Urinary bladder (tissue), 4 donors: Measurements from ENCODE around the gene TINCR. TPM values are rescaled to one million over a fixed set of nuclear protein-coding genes. Genes with fewer than 3 reads are reported as not detected.

Source experiments
- DNase-seq: peaks from one replicate; pipeline ENCODE4 v3.0.0-alpha.2; 2015; ENCODE audit errors: extremely low spot score
- H3K27ac ChIP-seq: one replicate; pipeline ENCODE4 v1.5.1; 2013; ENCODE audit warnings: low read depth, mild to moderate bottlenecking, moderate library complexity
- H3K36me3 ChIP-seq: one replicate; pipeline ENCODE4 v1.6.1; 2013; ENCODE audit warnings: mild to moderate bottlenecking, moderate library complexity; ENCODE audit not compliant: insufficient read depth
- H3K4me1 ChIP-seq: one replicate; pipeline ENCODE4 v1.6.1; 2013; ENCODE audit warnings: mild to moderate bottlenecking, moderate library complexity; ENCODE audit not compliant: insufficient read depth
- H3K4me3 ChIP-seq: one replicate; pipeline ENCODE4 v1.5.1; 2013; ENCODE audit warnings: low read depth, low read length
- WGBS: extraction: QIAGEN DNeasy Blood & Tissue Kit; methylation state at CpG from one replicate; pipeline ENCODE4 v1.1.7; 2013; 5-methylcytosine and 5-hydroxymethylcytosine counted together
- polyA plus RNA-seq: library from polyadenylated mRNA; stranded (reverse); fragments of 200-250 nt; gene quantifications from one replicate; pipeline ENCODE4 v1.2.3, GENCODE V29; 2013
- small RNA-seq: library from RNA; depleted of rRNA; stranded (forward); fragments of <200 nt; gene quantifications from one replicate; pipeline ENCODE3, GENCODE V24; 2014
- total RNA-seq: library from RNA; depleted of rRNA; stranded (reverse); fragments of >200 nt; gene quantifications from one replicate; pipeline ENCODE4 v1.2.3, GENCODE V29; 2014
- donor health status: healthy with polysubstance abuse.
- donor health status: healthy.

TINCR gene
- total and polyA plus RNA-seq, 2 donors = 0.85 to 1.6 TPM

DNA sequence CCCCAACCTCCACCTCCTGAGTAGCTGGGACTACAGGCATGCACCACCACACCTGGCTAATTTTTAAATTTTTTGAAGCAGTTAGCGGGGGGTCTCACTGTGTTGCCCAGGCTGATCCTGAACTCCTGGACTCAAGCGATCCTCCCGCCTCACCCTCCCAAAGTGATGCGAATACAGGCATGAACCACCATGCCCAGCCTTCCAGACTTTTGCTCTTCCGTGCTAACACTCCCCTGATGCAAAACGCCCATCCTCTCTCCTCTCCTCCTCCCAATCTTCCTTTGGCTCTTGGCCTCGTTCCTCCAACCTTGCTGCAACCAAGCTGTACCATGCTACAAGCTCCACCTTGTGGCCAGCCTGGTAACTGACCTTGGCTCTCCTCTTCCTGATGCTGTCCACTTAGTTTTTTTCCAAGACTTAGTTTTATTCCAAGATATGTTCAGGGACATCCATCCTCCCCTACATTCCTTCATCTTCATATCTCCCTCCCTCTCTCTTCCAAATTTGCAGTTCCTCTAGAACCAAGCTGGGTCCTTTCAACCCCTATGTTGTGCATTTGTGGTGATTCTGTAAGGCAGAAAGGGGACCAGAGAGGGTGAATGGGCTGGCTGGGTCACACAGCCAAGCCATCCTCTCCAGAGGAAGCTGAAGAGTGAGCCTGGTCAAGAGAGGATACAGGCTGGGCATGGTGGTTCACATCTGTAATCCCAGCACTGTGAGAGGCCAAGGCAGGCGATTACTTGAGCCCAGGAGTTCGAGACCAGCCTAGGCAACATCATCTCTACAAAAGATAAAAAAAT is 32.8 kb downstream of the TINCR start:
- Histone ChIP-seq H3K4me3 (no peak overlapping the region), H3K4me1 (no peaks in the 10 kb centered on the region), H3K27ac (no peak overlapping the region), H3K36me3 (no peaks in the 10 kb centered on the region)
- DNase-seq = no peak
- WGBS = 88% methylated on average over 9 of the region's 9 CpGs

DNA sequence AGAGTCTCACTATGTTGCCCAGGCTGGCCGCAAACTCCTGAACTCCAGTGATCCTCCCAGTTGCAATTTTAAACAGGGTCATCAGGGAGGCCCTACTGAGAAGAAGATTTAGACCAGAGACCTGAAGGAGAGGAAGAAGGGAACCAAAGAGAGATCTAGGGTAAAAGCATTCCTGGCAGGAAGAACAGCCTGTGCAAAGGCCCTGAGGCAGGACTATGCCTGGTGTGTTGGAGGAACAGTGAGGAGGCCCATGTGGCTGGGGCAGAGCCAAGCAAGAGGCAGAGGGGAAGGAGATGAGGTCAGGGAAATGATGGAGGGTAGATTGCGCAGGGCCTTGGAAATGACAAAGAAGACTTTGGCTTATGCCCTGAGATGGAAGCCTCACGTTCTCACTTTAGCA is 34.5 kb downstream of the TINCR start:
- no peak overlapping the region for H3K27ac ChIP-seq
- no peak for DNase-seq
- H3K4me1 ChIP-seq = no peaks in the 10 kb centered on the region
- H3K36me3 ChIP-seq = no peaks in the 10 kb centered on the region
- no peak overlapping the region for H3K4me3 ChIP-seq
- 90% methylated on average over 3 of the region's 3 CpGs for WGBS

DNA sequence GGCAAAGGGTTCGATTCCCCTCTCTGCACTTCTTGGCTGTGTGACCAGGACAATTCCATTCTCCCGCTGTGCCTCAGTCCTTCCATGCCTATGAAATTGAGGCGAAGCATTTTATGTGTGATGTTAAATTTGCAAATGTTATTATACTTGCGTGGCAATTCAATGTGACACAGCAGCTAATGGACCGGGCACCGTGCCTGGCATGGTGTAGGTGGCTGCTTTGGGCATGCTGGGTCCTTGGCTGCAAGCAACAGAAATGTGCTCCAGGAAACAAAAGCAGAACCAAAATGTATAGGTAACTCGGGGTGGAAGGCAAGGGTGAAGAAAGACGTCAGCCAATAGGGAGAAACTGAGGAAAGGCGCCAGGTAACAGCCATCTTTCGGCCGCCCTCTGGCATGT is 37.1 kb downstream of the TINCR start:
- Histone ChIP-seq H3K36me3 (no peaks in the 10 kb centered on the region), H3K4me3 (no peak overlapping the region), H3K4me1 (no peaks in the 10 kb centered on the region), H3K27ac (no peak overlapping the region)
- 89% methylated on average over 11 of the region's 11 CpGs for WGBS
- DNase-seq = no peak

DNA sequence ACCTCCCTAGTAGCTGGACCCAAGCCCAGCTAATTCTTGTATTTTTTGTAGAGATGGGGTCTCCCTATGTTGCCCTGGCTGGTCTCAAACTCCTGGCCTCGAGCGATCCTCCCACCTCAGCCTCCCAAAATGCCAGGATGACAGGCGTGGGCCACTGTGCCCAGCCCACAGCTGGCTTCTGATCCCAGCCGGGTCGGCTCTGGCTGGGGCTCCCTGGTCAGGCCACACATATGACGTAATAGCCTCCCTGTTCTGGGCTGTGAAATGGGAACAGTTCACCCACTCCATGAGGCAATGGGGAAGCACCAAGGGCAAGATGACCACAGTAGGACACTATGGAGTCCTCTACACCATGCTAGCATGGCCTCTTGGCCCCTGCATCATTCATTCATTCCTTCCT is 41.1 kb downstream of the TINCR start:
- whole genome bisulfite sequencing = 80% methylated on average over 6 of the region's 6 CpGs
- no peak overlapping the region for H3K27ac ChIP-seq
- no peaks in the 10 kb centered on the region for H3K4me1 ChIP-seq
- DNase-seq = no peak
- H3K36me3 ChIP-seq = no peaks in the 10 kb centered on the region
- H3K4me3 ChIP-seq = no peak overlapping the region

DNA sequence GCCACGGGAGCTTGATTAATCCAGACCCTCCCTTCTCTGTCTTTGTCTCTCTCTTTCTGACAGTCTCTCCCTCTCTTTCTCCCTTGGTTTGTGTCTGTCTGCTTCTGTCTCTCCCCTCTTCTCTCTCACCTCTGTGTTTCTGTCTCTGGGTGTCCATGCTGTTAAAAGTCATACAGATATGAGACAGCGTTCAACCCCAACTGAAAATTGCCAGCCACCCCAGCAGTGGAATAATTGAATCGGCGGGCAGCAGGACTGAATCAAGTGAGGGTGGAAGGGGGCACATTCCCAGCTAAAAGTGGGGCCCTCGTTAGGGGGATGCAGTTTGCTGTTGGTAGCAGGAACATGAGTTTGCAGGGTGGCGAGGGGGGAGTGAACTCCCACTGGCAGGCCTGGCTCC is 43.7 kb downstream of the TINCR start:
- 51% methylated on average over 6 of the region's 6 CpGs for WGBS
- no peak overlapping the region for H3K27ac ChIP-seq
- H3K4me1 ChIP-seq = no peaks in the 10 kb centered on the region

DNA sequence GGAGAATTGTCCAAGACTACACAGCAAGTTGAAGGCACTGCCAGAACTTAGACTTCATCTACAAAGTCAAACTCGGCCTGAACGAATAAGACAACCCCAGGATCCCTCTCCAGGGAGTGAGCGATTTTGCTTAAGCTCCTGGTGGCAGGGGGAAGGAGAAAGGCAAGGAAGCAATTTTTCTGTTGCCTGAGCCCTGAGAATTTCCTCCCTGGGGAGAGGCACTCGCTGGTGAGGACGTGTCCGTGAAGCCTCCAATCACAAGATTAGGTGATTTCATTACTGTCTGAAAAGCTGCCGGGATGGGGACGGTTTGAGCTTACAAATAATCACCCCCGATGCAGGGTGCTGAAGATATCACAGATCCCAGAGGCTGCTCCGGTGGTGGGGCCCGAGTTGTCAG is 45.6 kb downstream of the TINCR start:
- no peak overlapping the region for H3K27ac ChIP-seq
- no peak overlapping the region for H3K4me3 ChIP-seq
- H3K36me3 ChIP-seq = no peaks in the 10 kb centered on the region
- DNase-seq = no peak
- H3K4me1 ChIP-seq = no peaks in the 10 kb centered on the region
- WGBS = 51% methylated on average over 11 of the region's 11 CpGs

More for the DNA sequence above, 43.7 kb downstream of the TINCR start:
- DNase-seq = no peak
- H3K36me3 ChIP-seq = no peaks in the 10 kb centered on the region
- H3K4me3 ChIP-seq = no peak overlapping the region

DNA sequence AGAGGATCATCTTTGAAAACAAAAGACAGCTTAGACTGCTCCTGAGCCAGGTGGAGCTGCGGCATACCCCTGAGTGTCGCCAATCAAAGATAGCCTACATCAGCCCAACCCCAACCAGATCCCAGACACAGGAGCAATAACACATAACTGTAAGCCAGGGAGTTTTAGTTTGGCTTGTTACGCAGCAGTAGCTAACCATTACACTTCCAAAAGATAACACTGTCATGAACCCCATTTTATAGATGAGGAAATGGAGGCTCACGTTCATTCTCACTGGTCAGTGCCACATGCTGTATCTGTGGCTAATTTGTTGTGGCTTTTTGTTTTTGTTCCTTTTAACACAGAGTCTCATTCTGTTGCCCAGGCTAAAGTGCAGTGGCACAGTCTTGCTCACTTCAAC is 47.3 kb downstream of the TINCR start:
- Histone ChIP-seq H3K36me3 (no peaks in the 10 kb centered on the region), H3K27ac (no peak overlapping the region), H3K4me1 (no peaks in the 10 kb centered on the region), H3K4me3 (no peak overlapping the region)
- no peak for DNase-seq
- WGBS = 93% methylated on average over 4 of the region's 4 CpGs

DNA sequence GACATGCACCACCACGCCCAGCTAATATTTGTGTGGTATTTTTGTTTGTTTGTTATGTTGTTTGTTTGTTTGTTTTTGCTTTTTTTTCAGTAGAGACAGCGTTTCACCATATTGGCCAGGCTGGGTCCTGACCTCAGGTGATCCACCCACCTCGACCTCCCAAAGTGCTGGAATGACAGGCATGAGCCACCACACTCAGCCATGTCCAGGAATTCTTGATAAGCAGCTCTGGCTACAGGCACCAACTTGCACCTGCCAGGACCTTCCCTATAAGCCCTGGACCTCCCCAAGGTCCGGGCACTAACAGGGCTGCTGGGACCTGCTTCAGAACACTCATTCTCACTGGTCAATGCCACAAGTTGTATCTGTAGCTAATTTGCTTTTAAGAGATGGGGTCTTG is 48.7 kb downstream of the TINCR start:
- DNase-seq = no peak
- no peaks in the 10 kb centered on the region for H3K36me3 ChIP-seq
- H3K27ac ChIP-seq = no peak overlapping the region
- H3K4me3 ChIP-seq = no peak overlapping the region
- no peaks in the 10 kb centered on the region for H3K4me1 ChIP-seq
- 61% methylated on average over 4 of the region's 4 CpGs for WGBS

DNA sequence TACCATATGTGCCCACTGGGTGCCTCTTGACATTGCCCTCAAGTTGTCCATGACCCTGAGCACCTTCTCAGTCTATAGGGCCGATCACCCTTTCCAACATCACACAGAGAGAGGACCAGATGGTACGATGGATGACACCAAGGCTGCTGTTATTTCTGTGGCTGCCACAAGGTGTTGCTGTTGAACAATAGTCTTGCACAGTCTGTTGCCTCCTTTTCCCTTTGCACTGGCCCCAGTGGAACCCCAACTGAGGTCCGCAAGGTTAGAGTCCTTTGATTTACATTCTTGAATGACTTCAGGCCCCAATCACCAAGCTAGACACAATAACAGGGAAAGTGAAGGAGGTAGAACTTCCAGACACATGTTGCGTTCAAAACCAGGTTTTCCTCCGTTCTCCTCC is 52.0 kb downstream of the TINCR start:
- no peak for DNase-seq
- Histone ChIP-seq H3K4me1 (no peaks in the 10 kb centered on the region), H3K36me3 (no peaks in the 10 kb centered on the region), H3K4me3 (no peak overlapping the region), H3K27ac (no peak overlapping the region)
- WGBS = 78% methylated on average over 5 of the region's 5 CpGs

DNA sequence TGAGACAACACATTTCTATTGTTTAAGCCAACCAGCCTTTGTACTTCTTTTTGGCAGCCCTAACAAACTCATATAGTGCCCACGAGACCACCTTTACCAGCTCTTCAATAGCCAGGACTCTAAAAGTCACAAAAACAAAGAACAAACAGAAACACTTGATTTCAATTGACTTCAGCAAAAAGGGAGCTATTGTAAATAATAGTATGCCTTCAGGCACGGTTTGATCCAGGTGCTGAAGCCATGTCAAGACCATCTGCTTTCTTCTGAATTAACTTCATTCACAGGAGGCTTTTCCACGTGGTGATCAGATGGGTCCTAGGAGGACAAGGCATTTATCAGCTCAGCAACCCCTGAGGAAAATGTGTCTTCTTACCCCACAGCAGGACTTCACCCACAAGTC is 53.8 kb downstream of the TINCR start:
- Histone ChIP-seq H3K27ac (no peak overlapping the region), H3K4me1 (no peaks in the 10 kb centered on the region), H3K4me3 (no peak overlapping the region), H3K36me3 (no peaks in the 10 kb centered on the region)
- WGBS = 71% methylated on average over 3 of the region's 3 CpGs
- no peak for DNase-seq

DNA sequence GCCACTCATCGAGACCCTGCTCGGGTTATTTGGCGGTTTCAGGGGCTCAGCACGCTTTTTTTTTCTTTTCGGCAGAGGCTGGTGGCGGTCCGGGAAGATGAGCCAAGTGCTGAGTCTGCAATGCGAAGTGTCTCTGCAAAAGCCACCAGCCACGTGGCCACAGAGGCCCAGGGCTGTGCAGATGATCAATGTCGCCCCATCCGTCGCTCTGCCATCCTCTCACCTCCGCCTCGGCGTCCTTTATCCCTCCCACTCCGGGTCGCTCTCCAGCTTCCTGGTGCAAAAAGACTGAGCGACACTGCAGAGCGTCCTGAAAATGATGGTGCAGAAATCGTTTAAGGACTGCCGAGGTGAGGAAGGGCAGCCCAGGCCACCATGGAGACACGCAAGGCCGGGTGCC is 55.0 kb downstream of the TINCR start:
- no peak for DNase-seq
- no peak overlapping the region for H3K27ac ChIP-seq
- no peaks in the 10 kb centered on the region for H3K36me3 ChIP-seq
- no peak overlapping the region for H3K4me3 ChIP-seq
- WGBS = 74% methylated on average over 23 of the region's 23 CpGs
- H3K4me1 ChIP-seq = no peaks in the 10 kb centered on the region

Small RNA genes lying within 50 kb of the gene (small RNA-seq; reads per million reads assigned to genes)
- gene SNRPEP4 = not detected

Other genes starting within 250 kb of the TINCR start
- 95.0 TPM for gene PTPRS, start 227.1 kb downstream of the TINCR start, total RNA-seq
- 45.2 TPM for gene PTPRS, start 227.1 kb downstream of the TINCR start, polyA plus RNA-seq
- gene ZNRF4, start 112.5 kb downstream of the TINCR start, total RNA-seq = not detected
- gene ZNRF4, start 112.5 kb downstream of the TINCR start, polyA plus RNA-seq = not detected
- 47.9 TPM for gene SAFB2, start 54.8 kb upstream of the TINCR start, total RNA-seq
- gene SAFB2, start 54.8 kb upstream of the TINCR start, polyA plus RNA-seq = 53.5 TPM
- gene SAFB, start 55.1 kb upstream of the TINCR start, total RNA-seq = 63.3 TPM
- gene SAFB, start 55.1 kb upstream of the TINCR start, polyA plus RNA-seq = 69.3 TPM
- 18.8 TPM for gene MICOS13, start 112.6 kb upstream of the TINCR start, total RNA-seq
- 98.4 TPM for gene MICOS13, start 112.6 kb upstream of the TINCR start, polyA plus RNA-seq
- 3.6 TPM for gene HSD11B1L, start 113.1 kb upstream of the TINCR start, total RNA-seq
- gene HSD11B1L, start 113.1 kb upstream of the TINCR start, polyA plus RNA-seq = 17.5 TPM
- gene RPL36, start 122.3 kb upstream of the TINCR start, total RNA-seq = 287 TPM
- 1,053 TPM for gene RPL36, start 122.3 kb upstream of the TINCR start, polyA plus RNA-seq
- gene LONP1, start 152.2 kb upstream of the TINCR start, total RNA-seq = 21.7 TPM
- 58.9 TPM for gene LONP1, start 152.2 kb upstream of the TINCR start, polyA plus RNA-seq
- gene CATSPERD, start 152.7 kb upstream of the TINCR start, total RNA-seq = not detected
- not detected for gene CATSPERD, start 152.7 kb upstream of the TINCR start, polyA plus RNA-seq
- 0.48 TPM for gene PRR22, start 216.8 kb upstream of the TINCR start, total RNA-seq
- gene PRR22, start 216.8 kb upstream of the TINCR start, polyA plus RNA-seq = 2.3 TPM
- gene DUS3L, start 223.2 kb upstream of the TINCR start, total RNA-seq = 9.6 TPM
- 32.8 TPM for gene DUS3L, start 223.2 kb upstream of the TINCR start, polyA plus RNA-seq
- 2.5 TPM for gene NRTN, start 237.1 kb upstream of the TINCR start, total RNA-seq
- 9.8 TPM for gene NRTN, start 237.1 kb upstream of the TINCR start, polyA plus RNA-seq